HEK293 (cell line): Measurements from ENCODE around the gene AMPD3.

Experiments used
- CTCF ChIA-PET: fragments of 350-600 bp; formaldehyde crosslinking; extraction: SDS; loops from one replicate; lab custom pipeline; 2021; ENCODE audit warnings: antibody characterized with exemption; lab: Yijun Ruan, JAX
- POLR2A ChIA-PET: fragments of 300-600 bp; formaldehyde crosslinking; extraction: SDS; loops from one replicate; lab custom pipeline; 2020; ENCODE audit warnings: antibody characterized with exemption, inconsistent platforms; lab: Yijun Ruan, JAX
- H3K27ac ChIP-seq: fragments of 200-500 bp; sonication (Bioruptor generic); 2 replicates; pipeline ENCODE4 v1.5.1; 2014; ENCODE audit warnings: low read depth, low read length, control low read depth, inconsistent platforms; ENCODE audit errors: extremely low read depth
- H3K36me3 ChIP-seq, 2 experiments: fragments of 200-500 bp in 1 of 2; sonication (Bioruptor generic) in 1 of 2; 1 replicate in 1 of 2; 2 replicates in 1 of 2; pipeline ENCODE4 v1.5.1; 2014 to 2017; ENCODE audit warnings: inconsistent platforms in 2 of 2, low read length in 2 of 2; ENCODE audit not compliant: control insufficient read depth in 2 of 2, insufficient read depth in 1 of 2
- H3K4me1 ChIP-seq: fragments of 200-500 bp; sonication (Bioruptor generic); 2 replicates; pipeline ENCODE4 v1.5.1; 2014; ENCODE audit warnings: mild to moderate bottlenecking, low read length, inconsistent platforms; ENCODE audit not compliant: control insufficient read depth, insufficient read depth
- H3K4me3 ChIP-seq: 2 replicates; pipeline ENCODE4 v1.5.1; 2011; ENCODE audit warnings: low read depth, mild to moderate bottlenecking, control low read depth, low read length, moderate library complexity
- H3K9me3 ChIP-seq: fragments of 200-500 bp; sonication (Bioruptor generic); 2 replicates; pipeline ENCODE4 v1.5.1; 2014; ENCODE audit warnings: low read depth, low read length, inconsistent platforms; ENCODE audit not compliant: control insufficient read depth, insufficient read depth
- BCL11B ChIP-seq: fragments of 450-650 bp; formaldehyde crosslinking; IDR thresholded peaks from 2 replicates; pipeline ENCODE4 v1.5.1; 2016; ENCODE audit warnings: low read depth, missing biosample characterization, missing genetic modification characterization
- GFI1B ChIP-seq: fragments of 450-650 bp; formaldehyde crosslinking; IDR thresholded peaks from 2 replicates; pipeline ENCODE4 v1.5.1; 2016; ENCODE audit warnings: missing biosample characterization, missing genetic modification characterization
- GLI2 ChIP-seq: fragments of 450-650 bp; formaldehyde crosslinking; IDR thresholded peaks from 2 replicates; pipeline ENCODE4; 2017; ENCODE audit warnings: missing biosample characterization, missing genetic modification characterization, low read depth, borderline replicate concordance
- HOXD13 ChIP-seq: sonication (generic); formaldehyde crosslinking; IDR thresholded peaks from 2 replicates; pipeline ENCODE4 v1.8.0; 2022; ENCODE audit warnings: missing genetic modification reagents, borderline replicate concordance
- OSR2 ChIP-seq: fragments of 450-650 bp; formaldehyde crosslinking; IDR thresholded peaks from 2 replicates; pipeline ENCODE4 v1.5.1; 2016; ENCODE audit warnings: missing biosample characterization, missing genetic modification characterization
- SP3 ChIP-seq: fragments of 450-650 bp; formaldehyde crosslinking; IDR thresholded peaks from 2 replicates; pipeline ENCODE4 v1.5.1; 2016; ENCODE audit warnings: missing biosample characterization, missing genetic modification characterization
- SP7 ChIP-seq: fragments of 450-650 bp; formaldehyde crosslinking; IDR thresholded peaks from 2 replicates; pipeline ENCODE4 v1.5.1; 2016; ENCODE audit warnings: missing biosample characterization, missing genetic modification characterization
- ZNF114 ChIP-seq: fragments of 450-650 bp; formaldehyde crosslinking; IDR thresholded peaks from 2 replicates; pipeline ENCODE4 v1.5.0; 2017; ENCODE audit warnings: missing biosample characterization, missing genetic modification characterization
- ZNF121 ChIP-seq: fragments of 450-650 bp; formaldehyde crosslinking; IDR thresholded peaks from 2 replicates; pipeline ENCODE4 v1.5.1; 2016; ENCODE audit warnings: missing biosample characterization, missing genetic modification characterization
- ZNF169 ChIP-seq: fragments of 450-650 bp; formaldehyde crosslinking; IDR thresholded peaks from 2 replicates; pipeline ENCODE4 v1.5.1; 2016; ENCODE audit warnings: missing biosample characterization, missing genetic modification characterization
- ZNF175 ChIP-seq: fragments of 450-650 bp; formaldehyde crosslinking; IDR thresholded peaks from 2 replicates; pipeline ENCODE4 v1.5.1; 2016; ENCODE audit warnings: missing biosample characterization, missing genetic modification characterization
- ZNF214 ChIP-seq: fragments of 450-650 bp; formaldehyde crosslinking; IDR thresholded peaks from 2 replicates; pipeline ENCODE4 v1.5.1; 2017; ENCODE audit warnings: missing biosample characterization, mild to moderate bottlenecking, missing genetic modification characterization, borderline replicate concordance
- ZNF350 ChIP-seq: fragments of 450-650 bp; formaldehyde crosslinking; IDR thresholded peaks from 2 replicates; pipeline ENCODE4 v1.5.0; 2017; ENCODE audit warnings: missing biosample characterization, mild to moderate bottlenecking, missing genetic modification characterization
- ZNF529 ChIP-seq: fragments of 450-650 bp; formaldehyde crosslinking; IDR thresholded peaks from 2 replicates; pipeline ENCODE4 v1.5.1; 2017; ENCODE audit warnings: missing genetic modification characterization, missing biosample characterization; ENCODE audit not compliant: insufficient replicate concordance
- ZNF561 ChIP-seq: fragments of 450-650 bp; IDR thresholded peaks from 2 replicates; pipeline ENCODE4 v1.5.1; 2018; ENCODE audit warnings: missing biosample characterization, missing genetic modification characterization, borderline replicate concordance
- ZNF571 ChIP-seq: fragments of 450-650 bp; formaldehyde crosslinking; IDR thresholded peaks from 2 replicates; pipeline ENCODE4 v1.5.0; 2017; ENCODE audit warnings: missing biosample characterization, missing genetic modification characterization
- ZNF654 ChIP-seq: fragments of 450-650 bp; formaldehyde crosslinking; IDR thresholded peaks from 2 replicates; pipeline ENCODE4 v1.5.1; 2016; ENCODE audit warnings: low read depth, missing biosample characterization, missing genetic modification characterization
- ZNF660 ChIP-seq: fragments of 450-650 bp; IDR thresholded peaks from 2 replicates; pipeline ENCODE4 v1.5.1; 2018; ENCODE audit warnings: missing biosample characterization, mild to moderate bottlenecking, missing genetic modification characterization
- TF ChIP-seq, protein P1 (sequence below): fragments of 450-650 bp; formaldehyde crosslinking; IDR thresholded peaks from 2 replicates; pipeline ENCODE4; 2016; ENCODE audit warnings: missing biosample characterization, missing genetic modification characterization
- TF ChIP-seq, protein P2 (sequence below): fragments of 450-650 bp; formaldehyde crosslinking; IDR thresholded peaks from 2 replicates; pipeline ENCODE4 v1.5.1; 2016; ENCODE audit warnings: missing biosample characterization, missing genetic modification characterization, low read depth
- TF ChIP-seq, protein P3 (sequence below): fragments of 450-650 bp; formaldehyde crosslinking; IDR thresholded peaks from 2 replicates; pipeline ENCODE4 v1.5.1; 2016; ENCODE audit warnings: missing biosample characterization, missing genetic modification characterization
- TF ChIP-seq, protein P4 (sequence below): fragments of 450-650 bp; formaldehyde crosslinking; IDR thresholded peaks from 2 replicates; pipeline ENCODE4 v1.5.1; 2016; ENCODE audit warnings: missing biosample characterization, missing genetic modification characterization
- TF ChIP-seq, protein P5 (sequence below): fragments of 450-650 bp; IDR thresholded peaks from 2 replicates; pipeline ENCODE4 v1.5.1; 2018; ENCODE audit warnings: missing biosample characterization, missing genetic modification characterization
- TF ChIP-seq, protein P6 (sequence below): fragments of 450-650 bp; IDR thresholded peaks from 2 replicates; pipeline ENCODE4 v1.5.1; 2018; ENCODE audit warnings: missing biosample characterization, mild to moderate bottlenecking, missing genetic modification characterization

Gene AMPD3

DNA sequence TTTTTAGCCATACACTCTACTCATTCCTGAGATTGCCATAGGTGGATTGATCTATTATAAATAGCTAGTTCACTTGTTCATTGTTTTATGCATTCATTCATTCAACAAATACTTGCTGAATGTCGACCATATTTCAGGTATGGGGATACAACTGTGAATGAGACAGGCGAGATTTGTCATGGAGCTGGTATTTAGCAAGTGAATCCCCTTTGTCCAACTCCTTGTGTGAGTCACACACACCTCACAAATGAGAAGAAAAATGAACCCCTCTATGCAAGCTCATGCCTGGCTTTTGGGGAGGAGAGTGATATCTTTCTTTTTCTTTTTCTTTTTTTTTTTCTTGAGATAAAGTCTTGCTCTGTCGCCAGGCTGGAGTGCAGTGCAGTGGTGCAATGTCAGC, 1.8 kb upstream of the AMPD3 start:
- H3K36me3 ChIP-seq = no peaks in the 10 kb centered on the region
- CTCF ChIA-PET = interaction anchor here (0.6 to 0.8 kb wide), 4 partner anchors 8 to 1493 kb away, joined by 3 to 4 read pairs (median 4); no protein-coding TSS in a partner anchor
- TF ChIP-seq, protein P1, sequence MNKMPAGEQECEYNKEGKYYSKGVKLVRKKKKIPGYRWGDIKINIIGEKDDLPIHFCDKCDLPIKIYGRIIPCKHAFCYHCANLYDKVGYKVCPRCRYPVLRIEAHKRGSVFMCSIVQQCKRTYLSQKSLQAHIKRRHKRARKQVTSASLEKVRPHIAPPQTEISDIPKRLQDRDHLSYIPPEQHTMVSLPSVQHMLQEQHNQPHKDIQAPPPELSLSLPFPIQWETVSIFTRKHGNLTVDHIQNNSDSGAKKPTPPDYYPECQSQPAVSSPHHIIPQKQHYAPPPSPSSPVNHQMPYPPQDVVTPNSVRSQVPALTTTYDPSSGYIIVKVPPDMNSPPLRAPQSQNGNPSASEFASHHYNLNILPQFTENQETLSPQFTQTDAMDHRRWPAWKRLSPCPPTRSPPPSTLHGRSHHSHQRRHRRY (tag by site-specific recombination) = no peak
- no peak for TF ChIP-seq ZNF214 (tag by site-specific recombination)
- TF ChIP-seq, protein P2, sequence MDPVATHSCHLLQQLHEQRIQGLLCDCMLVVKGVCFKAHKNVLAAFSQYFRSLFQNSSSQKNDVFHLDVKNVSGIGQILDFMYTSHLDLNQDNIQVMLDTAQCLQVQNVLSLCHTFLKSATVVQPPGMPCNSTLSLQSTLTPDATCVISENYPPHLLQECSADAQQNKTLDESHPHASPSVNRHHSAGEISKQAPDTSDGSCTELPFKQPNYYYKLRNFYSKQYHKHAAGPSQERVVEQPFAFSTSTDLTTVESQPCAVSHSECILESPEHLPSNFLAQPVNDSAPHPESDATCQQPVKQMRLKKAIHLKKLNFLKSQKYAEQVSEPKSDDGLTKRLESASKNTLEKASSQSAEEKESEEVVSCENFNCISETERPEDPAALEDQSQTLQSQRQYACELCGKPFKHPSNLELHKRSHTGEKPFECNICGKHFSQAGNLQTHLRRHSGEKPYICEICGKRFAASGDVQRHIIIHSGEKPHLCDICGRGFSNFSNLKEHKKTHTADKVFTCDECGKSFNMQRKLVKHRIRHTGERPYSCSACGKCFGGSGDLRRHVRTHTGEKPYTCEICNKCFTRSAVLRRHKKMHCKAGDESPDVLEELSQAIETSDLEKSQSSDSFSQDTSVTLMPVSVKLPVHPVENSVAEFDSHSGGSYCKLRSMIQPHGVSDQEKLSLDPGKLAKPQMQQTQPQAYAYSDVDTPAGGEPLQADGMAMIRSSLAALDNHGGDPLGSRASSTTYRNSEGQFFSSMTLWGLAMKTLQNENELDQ (tag by site-specific recombination) = no peak
- TF ChIP-seq, protein P3, sequence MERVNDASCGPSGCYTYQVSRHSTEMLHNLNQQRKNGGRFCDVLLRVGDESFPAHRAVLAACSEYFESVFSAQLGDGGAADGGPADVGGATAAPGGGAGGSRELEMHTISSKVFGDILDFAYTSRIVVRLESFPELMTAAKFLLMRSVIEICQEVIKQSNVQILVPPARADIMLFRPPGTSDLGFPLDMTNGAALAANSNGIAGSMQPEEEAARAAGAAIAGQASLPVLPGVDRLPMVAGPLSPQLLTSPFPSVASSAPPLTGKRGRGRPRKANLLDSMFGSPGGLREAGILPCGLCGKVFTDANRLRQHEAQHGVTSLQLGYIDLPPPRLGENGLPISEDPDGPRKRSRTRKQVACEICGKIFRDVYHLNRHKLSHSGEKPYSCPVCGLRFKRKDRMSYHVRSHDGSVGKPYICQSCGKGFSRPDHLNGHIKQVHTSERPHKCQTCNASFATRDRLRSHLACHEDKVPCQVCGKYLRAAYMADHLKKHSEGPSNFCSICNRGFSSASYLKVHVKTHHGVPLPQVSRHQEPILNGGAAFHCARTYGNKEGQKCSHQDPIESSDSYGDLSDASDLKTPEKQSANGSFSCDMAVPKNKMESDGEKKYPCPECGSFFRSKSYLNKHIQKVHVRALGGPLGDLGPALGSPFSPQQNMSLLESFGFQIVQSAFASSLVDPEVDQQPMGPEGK = no peak
- no peak for TF ChIP-seq ZNF350
- TF ChIP-seq, protein P4, sequence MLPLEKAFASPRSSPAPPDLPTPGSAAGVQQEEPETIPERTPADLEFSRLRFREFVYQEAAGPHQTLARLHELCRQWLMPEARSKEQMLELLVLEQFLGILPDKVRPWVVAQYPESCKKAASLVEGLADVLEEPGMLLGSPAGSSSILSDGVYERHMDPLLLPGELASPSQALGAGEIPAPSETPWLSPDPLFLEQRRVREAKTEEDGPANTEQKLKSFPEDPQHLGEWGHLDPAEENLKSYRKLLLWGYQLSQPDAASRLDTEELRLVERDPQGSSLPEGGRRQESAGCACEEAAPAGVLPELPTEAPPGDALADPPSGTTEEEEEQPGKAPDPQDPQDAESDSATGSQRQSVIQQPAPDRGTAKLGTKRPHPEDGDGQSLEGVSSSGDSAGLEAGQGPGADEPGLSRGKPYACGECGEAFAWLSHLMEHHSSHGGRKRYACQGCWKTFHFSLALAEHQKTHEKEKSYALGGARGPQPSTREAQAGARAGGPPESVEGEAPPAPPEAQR (tag by site-specific recombination) = no peak
- no peak for TF ChIP-seq GFI1B
- TF ChIP-seq OSR2 (tag by site-specific recombination) = no peak
- TF ChIP-seq ZNF660 (tag by site-specific recombination) = no peak
- TF ChIP-seq, protein P5, sequence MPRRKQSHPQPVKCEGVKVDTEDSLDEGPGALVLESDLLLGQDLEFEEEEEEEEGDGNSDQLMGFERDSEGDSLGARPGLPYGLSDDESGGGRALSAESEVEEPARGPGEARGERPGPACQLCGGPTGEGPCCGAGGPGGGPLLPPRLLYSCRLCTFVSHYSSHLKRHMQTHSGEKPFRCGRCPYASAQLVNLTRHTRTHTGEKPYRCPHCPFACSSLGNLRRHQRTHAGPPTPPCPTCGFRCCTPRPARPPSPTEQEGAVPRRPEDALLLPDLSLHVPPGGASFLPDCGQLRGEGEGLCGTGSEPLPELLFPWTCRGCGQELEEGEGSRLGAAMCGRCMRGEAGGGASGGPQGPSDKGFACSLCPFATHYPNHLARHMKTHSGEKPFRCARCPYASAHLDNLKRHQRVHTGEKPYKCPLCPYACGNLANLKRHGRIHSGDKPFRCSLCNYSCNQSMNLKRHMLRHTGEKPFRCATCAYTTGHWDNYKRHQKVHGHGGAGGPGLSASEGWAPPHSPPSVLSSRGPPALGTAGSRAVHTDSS (tag by site-specific recombination) = no peak
- no peak for TF ChIP-seq ZNF571 (tag by site-specific recombination)
- no peak for TF ChIP-seq BCL11B
- no peak for TF ChIP-seq ZNF121 (tag by site-specific recombination)
- TF ChIP-seq GLI2 (tag by site-specific recombination) = no peak
- POLR2A ChIA-PET = no interaction called here
- H3K9me3 ChIP-seq = no peaks in the 10 kb centered on the region
- H3K4me1 ChIP-seq = no peaks in the 10 kb centered on the region
- H3K27ac ChIP-seq = no peak overlapping the region
- H3K4me3 ChIP-seq = no peak overlapping the region

DNA sequence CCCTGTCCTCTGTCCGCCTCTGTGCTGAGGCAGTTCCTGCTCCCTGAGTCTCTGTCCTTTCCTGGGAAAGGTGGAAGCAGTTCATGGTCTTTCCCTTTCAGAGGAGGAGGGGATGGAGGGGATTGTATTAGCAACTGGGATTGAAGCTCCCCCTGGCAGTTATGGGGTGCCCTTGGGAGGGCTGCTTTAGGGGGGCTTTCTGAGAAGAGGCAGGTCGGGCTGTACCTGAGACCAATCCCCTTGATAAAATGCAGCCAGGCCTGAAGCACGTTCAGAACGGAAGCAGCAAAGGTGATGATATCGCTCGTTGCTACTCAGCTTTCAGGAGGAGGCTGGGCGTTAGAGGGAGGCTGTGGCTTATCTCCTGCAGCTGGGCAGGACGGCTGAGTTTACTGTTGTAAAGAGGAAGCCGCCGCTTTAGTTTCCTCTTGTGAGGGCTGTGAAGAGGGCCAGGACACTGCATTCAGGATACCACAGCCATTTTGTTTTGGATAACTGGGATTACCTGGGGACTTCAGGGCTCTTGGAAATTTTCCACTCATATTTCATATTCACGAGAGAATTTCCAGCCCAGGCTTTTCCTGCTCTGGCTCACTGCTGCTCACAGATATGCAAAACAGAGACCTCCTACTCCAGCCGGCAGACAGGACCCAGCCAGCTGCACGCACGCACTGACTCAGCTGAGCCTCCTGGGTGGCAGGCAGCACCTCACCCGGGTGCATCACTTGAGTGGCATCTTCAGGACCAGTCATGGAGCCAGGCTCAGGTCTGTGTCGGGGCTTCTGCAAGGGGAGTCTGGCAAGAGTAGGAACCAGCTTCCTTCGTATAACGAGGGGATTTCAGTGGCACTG, 798 bp downstream of the AMPD3 start:
- H3K4me3 ChIP-seq = no peak overlapping the region; the same call in 1 of the 2 replicates
- ChIA-PET POLR2A (interaction anchor here (0.7 to 3.2 kb wide), 3 partner anchors 85 to 1075 kb away, joined by 3 to 12 read pairs (median 6); partner anchors contain the start of gene RNF141), CTCF (interaction anchor here (0.7 to 1.2 kb wide), 3 partner anchors 8 to 85 kb away, joined by 3 to 4 read pairs (median 3); partner anchors contain the start of gene RNF141)
- H3K9me3 ChIP-seq = no peaks in the 10 kb centered on the region
- H3K27ac ChIP-seq = no peak overlapping the region
- no peaks in the 10 kb centered on the region for H3K4me1 ChIP-seq
- no peaks in the 10 kb centered on the region for H3K36me3 ChIP-seq
- no peak for TF ChIP-seq SP3 (tag by site-specific recombination)
- TF ChIP-seq, protein P6, sequence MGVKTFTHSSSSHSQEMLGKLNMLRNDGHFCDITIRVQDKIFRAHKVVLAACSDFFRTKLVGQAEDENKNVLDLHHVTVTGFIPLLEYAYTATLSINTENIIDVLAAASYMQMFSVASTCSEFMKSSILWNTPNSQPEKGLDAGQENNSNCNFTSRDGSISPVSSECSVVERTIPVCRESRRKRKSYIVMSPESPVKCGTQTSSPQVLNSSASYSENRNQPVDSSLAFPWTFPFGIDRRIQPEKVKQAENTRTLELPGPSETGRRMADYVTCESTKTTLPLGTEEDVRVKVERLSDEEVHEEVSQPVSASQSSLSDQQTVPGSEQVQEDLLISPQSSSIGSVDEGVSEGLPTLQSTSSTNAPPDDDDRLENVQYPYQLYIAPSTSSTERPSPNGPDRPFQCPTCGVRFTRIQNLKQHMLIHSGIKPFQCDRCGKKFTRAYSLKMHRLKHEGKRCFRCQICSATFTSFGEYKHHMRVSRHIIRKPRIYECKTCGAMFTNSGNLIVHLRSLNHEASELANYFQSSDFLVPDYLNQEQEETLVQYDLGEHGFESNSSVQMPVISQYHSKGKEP = no peak
- no peak for TF ChIP-seq ZNF529 (tag by site-specific recombination)
- no peak for TF ChIP-seq ZNF175 (tag by site-specific recombination)
- no peak for TF ChIP-seq ZNF114
- TF ChIP-seq ZNF561 = no peak
- TF ChIP-seq HOXD13 (CRISPR knock-in tag) = no peak
- TF ChIP-seq ZNF654 = no peak
- TF ChIP-seq SP7 (tag by site-specific recombination) = no peak
- no peak for TF ChIP-seq ZNF169 (tag by site-specific recombination)
